ENCODE results near the gene CORO7. TPM values are rescaled to one million over a fixed set of nuclear protein-coding genes. Genes with fewer than 3 reads are reported as not detected.

Gene CORO7
- polyA plus RNA-seq, 2 of the 4 experiments (the other 2 are of a cell fraction): 6.0 to 11.9 TPM

DNA sequence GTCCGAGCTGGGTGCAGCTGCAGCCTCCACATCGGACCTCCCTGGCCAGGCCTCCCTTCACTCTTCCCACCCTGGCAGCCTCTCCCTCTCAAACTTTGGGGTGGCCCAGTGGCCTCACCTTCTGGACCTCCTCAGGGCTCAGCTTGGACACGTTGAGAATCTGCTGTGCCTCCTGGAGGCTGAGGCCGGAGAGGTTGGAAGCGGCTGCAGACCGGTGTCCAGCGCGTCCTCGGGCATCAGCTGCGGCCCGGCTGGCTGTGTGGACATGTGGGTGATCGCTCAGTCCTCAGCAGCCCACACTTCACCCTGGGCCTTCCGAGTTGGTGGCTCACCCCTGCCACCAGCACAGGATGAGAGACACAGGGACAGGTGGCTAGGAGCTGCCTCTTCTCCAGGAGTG, 75.1 kb downstream of the CORO7 start:
- H3K4me2 ChIP-seq: no peak overlapping the region
- no peak for ATAC-seq
- H3K9me3 ChIP-seq: no peaks in the 10 kb centered on the region
- WGBS (ENCODE audit: missing lambda C conversion rate): 95% methylated on average over 12 of the region's 13 CpGs
- H3K27ac ChIP-seq: no peak overlapping the region
- POLR2A ChIA-PET: no interaction called here
- TF ChIP-seq, protein P1, sequence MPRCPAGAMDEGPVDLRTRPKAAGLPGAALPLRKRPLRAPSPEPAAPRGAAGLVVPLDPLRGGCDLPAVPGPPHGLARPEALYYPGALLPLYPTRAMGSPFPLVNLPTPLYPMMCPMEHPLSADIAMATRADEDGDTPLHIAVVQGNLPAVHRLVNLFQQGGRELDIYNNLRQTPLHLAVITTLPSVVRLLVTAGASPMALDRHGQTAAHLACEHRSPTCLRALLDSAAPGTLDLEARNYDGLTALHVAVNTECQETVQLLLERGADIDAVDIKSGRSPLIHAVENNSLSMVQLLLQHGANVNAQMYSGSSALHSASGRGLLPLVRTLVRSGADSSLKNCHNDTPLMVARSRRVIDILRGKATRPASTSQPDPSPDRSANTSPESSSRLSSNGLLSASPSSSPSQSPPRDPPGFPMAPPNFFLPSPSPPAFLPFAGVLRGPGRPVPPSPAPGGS (IDR thresholded peaks at IDR 0.05): no peak
- TF ChIP-seq JUN (IDR thresholded peaks at IDR 0.05) (no peak), TP53 (CRISPR knock-in tag; IDR thresholded peaks at IDR 0.05) (no peak), SREBF2 (IDR thresholded peaks at IDR 0.05) (no peak), ESRRA (IDR thresholded peaks at IDR 0.05; ENCODE audit: borderline replicate concordance, low read length) (no peak), HOXA7 (CRISPR knock-in tag; IDR thresholded peaks at IDR 0.05) (no peak), SMC3 (IDR thresholded peaks at IDR 0.05) (no peak), MYC (IDR thresholded peaks at IDR 0.05; ENCODE audit: borderline replicate concordance, low read length) (no peak), NPAS2 (CRISPR knock-in tag; IDR thresholded peaks at IDR 0.05; ENCODE audit: borderline replicate concordance) (no peak), KDM1A (IDR thresholded peaks at IDR 0.05; ENCODE audit: low read depth) (no peak), POLR2A (IDR thresholded peaks at IDR 0.05; ENCODE audit: low read length) (no peak), ZNF302 (CRISPR knock-in tag; IDR thresholded peaks at IDR 0.05) (no peak), NR3C1 (IDR thresholded peaks at IDR 0.05) (no peak), ZFP36 (IDR thresholded peaks at IDR 0.05; ENCODE audit: borderline replicate concordance, partially characterized antibody) (no peak)
- TF ChIP-seq, protein P2, sequence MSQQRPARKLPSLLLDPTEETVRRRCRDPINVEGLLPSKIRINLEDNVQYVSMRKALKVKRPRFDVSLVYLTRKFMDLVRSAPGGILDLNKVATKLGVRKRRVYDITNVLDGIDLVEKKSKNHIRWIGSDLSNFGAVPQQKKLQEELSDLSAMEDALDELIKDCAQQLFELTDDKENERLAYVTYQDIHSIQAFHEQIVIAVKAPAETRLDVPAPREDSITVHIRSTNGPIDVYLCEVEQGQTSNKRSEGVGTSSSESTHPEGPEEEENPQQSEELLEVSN (IDR thresholded peaks at IDR 0.05; ENCODE audit: borderline replicate concordance, low read depth): no peak
- CTCF ChIA-PET: interaction anchor here (0.5 to 22.8 kb wide), 17 partner anchors 9 to 358 kb away, joined by 3 to 423 read pairs (median 5); partner anchors contain the start of gene GLIS2
- no peak for FAIRE-seq
- no peak for DNase-seq (ENCODE audit: low read depth in 1 of 2, low spot score in 1 of 2)
- peaks cover 33% of the 10 kb centered on the region for H3K4me1 ChIP-seq
- no peak overlapping the region for H3K4me3 ChIP-seq

DNA sequence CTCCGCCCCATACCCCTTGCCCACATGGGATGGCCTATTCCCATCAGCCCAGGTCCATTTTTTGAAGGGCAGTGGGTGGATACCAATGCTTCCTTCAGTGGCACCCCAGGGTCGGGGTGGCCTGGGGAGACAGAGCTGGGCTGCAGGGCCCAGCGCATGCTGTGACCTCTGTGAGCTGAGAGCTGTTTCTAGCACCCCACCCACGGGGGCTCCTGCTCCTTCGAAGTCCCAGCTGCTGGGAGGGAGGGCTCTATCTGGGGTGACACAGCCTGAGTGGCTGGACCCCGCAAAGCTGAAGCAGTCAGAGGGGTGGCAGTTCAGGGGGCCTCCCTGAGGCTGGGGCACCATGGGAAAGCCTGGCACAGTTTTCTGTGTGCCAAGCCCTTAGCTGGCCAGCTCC, 76.0 kb downstream of the CORO7 start:
- DNase-seq (ENCODE audit: low read depth in 1 of 2, low spot score in 1 of 2): no peak
- POLR2A ChIA-PET: no interaction called here
- no peak for TF ChIP-seq EHF (CRISPR knock-in tag; IDR thresholded peaks at IDR 0.05)
- no peak for TF ChIP-seq HDAC2 (IDR thresholded peaks at IDR 0.05)
- TF ChIP-seq, protein P3, sequence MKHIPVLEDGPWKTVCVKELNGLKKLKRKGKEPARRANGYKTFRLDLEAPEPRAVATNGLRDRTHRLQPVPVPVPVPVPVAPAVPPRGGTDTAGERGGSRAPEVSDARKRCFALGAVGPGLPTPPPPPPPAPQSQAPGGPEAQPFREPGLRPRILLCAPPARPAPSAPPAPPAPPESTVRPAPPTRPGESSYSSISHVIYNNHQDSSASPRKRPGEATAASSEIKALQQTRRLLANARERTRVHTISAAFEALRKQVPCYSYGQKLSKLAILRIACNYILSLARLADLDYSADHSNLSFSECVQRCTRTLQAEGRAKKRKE (CRISPR knock-in tag; IDR thresholded peaks at IDR 0.05; ENCODE audit: low read depth): no peak
- TF ChIP-seq, protein P4, sequence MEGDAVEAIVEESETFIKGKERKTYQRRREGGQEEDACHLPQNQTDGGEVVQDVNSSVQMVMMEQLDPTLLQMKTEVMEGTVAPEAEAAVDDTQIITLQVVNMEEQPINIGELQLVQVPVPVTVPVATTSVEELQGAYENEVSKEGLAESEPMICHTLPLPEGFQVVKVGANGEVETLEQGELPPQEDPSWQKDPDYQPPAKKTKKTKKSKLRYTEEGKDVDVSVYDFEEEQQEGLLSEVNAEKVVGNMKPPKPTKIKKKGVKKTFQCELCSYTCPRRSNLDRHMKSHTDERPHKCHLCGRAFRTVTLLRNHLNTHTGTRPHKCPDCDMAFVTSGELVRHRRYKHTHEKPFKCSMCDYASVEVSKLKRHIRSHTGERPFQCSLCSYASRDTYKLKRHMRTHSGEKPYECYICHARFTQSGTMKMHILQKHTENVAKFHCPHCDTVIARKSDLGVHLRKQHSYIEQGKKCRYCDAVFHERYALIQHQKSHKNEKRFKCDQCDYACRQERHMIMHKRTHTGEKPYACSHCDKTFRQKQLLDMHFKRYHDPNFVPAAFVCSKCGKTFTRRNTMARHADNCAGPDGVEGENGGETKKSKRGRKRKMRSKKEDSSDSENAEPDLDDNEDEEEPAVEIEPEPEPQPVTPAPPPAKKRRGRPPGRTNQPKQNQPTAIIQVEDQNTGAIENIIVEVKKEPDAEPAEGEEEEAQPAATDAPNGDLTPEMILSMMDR (IDR thresholded peaks at IDR 0.05): no peak
- TF ChIP-seq, protein P5, sequence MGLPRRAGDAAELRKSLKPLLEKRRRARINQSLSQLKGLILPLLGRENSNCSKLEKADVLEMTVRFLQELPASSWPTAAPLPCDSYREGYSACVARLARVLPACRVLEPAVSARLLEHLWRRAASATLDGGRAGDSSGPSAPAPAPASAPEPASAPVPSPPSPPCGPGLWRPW (IDR thresholded peaks at IDR 0.05): no peak
- TF ChIP-seq CBX2 (IDR thresholded peaks at IDR 0.05; ENCODE audit: borderline replicate concordance, low read depth): no peak
- TF ChIP-seq JUN (IDR thresholded peaks at IDR 0.05): no peak
- TF ChIP-seq, protein P6, sequence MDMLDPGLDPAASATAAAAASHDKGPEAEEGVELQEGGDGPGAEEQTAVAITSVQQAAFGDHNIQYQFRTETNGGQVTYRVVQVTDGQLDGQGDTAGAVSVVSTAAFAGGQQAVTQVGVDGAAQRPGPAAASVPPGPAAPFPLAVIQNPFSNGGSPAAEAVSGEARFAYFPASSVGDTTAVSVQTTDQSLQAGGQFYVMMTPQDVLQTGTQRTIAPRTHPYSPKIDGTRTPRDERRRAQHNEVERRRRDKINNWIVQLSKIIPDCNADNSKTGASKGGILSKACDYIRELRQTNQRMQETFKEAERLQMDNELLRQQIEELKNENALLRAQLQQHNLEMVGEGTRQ (IDR thresholded peaks at IDR 0.05): no peak
- TF ChIP-seq FOXS1 (CRISPR knock-in tag; IDR thresholded peaks at IDR 0.05): no peak
- TF ChIP-seq PHF8 (IDR thresholded peaks at IDR 0.05; ENCODE audit: borderline replicate concordance, low read depth): no peak
- no peak for TF ChIP-seq HOXA7 (CRISPR knock-in tag; IDR thresholded peaks at IDR 0.05)
- TF ChIP-seq TFCP2L1 (CRISPR knock-in tag; IDR thresholded peaks at IDR 0.05): no peak
- no peak for TF ChIP-seq BHLHE40 (IDR thresholded peaks at IDR 0.05; ENCODE audit: low read depth, low read length)
- TF ChIP-seq CHD2 (IDR thresholded peaks at IDR 0.05; ENCODE audit: low read length, partially characterized antibody): no peak
- no peak for TF ChIP-seq ZC3H11A (IDR thresholded peaks at IDR 0.05)
- TF ChIP-seq KDM1A (IDR thresholded peaks at IDR 0.05; ENCODE audit: low read depth): no peak
- TF ChIP-seq, protein P1 (IDR thresholded peaks at IDR 0.05): no peak
- no peak for TF ChIP-seq GATA3 (IDR thresholded peaks at IDR 0.05; ENCODE audit: borderline replicate concordance)
- TF ChIP-seq EHMT2 (IDR thresholded peaks at IDR 0.05; ENCODE audit: low read depth): no peak
- ATAC-seq: no peak
- Histone ChIP-seq H3K4me2 (no peak overlapping the region), H3K27ac (no peak overlapping the region), H3K4me1 (peaks cover 25% of the 10 kb centered on the region), H3K9me3 (no peaks in the 10 kb centered on the region), H3K4me3 (no peak overlapping the region)
- FAIRE-seq: no peak
- CTCF ChIA-PET: interaction anchor here (0.5 to 22.8 kb wide), 12 partner anchors 11 to 357 kb away, joined by 3 to 423 read pairs (median 5); partner anchors contain the start of gene GLIS2
- WGBS (ENCODE audit: missing lambda C conversion rate): 100% methylated on average over 2 of the region's 6 CpGs

Measured in A549 (cell line).